Stimulated activated CD4-positive, alpha-beta T cell treated with anti-CD3 and anti-CD28 coated beads, Interleukin-15, amount 100 ng/mL, for 24 hours (primary cell): ENCODE results near the gene LRCH1.

Source experiments
- DNase-seq: peaks from one replicate; pipeline ENCODE4 v3.0.0-alpha.2; 2020

LRCH1 gene

DNA sequence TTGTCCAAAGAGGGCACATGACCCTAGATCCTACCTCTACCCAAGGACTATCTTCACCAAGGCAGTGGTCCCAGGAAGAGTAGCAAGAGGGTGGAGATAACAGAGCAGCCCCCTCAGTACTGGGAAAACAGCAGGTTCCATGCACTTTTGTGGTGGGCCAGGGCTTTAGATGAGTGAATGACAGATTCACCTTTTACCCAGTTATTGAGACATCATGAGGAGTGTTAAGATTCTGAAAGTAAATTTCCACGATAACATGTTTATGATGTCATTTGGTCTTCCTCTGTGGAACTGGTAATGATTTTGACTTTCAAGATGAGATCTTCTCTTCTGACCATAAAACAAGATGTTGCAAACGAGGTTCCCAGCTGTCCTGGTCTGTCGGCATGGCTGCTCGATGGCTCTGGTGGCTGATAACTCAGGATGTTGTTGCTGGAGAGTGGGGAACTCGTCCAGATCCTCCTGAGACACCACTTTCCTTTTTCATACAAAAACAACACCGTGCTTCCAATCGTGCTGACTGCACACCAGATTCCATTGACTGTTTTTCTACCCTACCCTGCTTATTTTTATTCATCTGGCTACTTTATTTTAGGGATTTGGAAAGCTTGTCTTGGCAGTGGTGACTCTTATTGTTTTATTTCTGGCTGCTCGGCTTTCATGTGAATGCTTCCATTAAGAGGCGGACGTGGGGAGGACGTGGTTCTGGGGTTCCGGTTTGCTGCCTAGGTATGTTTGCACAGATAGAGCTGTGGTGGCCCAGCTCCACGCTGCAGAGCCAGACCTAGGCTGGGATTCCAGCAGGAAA lies 88.5 kb downstream of the LRCH1 start:
- no peak for DNase-seq

GRCh38 chr13:46642254-46642653 lies 89.3 kb downstream of the LRCH1 start:
- no peak for DNase-seq

DNA sequence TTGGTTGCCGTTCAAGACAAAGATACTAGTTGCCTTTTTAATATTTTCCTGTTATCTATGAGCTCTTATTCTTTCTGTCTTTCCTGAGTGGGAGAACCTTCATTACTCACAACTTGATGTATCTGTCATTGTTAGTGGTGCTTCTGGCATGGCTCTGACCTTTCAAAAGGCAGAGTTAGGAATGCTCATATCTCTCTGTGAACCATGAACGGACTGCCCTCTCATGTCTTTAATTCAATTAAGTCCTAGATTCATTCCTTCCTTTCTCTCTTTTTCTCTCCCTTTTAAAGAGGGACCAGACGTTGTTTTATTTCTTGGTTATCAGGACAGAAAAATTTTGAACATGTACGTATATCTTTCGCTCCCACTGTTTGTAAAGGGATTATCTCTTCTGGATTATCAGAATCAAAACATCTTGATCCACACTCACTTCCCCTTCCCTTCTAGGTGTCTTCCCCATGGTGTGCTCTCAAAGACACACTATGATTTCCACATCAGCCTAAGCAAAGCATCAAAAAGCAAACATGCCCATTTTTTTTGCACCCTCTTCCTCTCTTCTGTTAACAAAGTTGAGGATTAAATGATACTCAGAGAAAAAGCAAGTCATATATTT lies 90.3 kb downstream of the LRCH1 start:
- no peak for DNase-seq

DNA sequence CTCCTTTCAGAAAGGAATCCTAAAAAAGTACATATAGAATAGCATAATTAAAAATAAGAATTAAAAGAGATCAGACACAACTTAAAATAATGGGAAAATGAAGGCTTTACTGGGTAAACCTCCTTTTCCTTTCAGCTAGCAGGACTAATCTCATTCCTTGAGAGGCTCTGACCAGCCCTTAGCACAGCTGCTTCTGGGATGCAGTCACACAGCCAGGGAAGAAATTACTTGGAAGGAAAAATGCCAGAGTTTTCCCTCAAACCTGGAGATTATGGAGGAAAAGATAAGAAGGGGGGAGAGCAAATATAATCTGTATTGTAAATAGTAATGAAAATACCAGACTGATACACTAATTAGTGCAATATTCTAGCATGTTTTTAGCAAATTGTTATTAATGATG lies 91.8 kb downstream of the LRCH1 start:
- no peak for DNase-seq

- no peak for DNase-seq
These were observed 94.6 kb downstream of the LRCH1 start for GRCh38 chr13:46647512-46648065.

DNA sequence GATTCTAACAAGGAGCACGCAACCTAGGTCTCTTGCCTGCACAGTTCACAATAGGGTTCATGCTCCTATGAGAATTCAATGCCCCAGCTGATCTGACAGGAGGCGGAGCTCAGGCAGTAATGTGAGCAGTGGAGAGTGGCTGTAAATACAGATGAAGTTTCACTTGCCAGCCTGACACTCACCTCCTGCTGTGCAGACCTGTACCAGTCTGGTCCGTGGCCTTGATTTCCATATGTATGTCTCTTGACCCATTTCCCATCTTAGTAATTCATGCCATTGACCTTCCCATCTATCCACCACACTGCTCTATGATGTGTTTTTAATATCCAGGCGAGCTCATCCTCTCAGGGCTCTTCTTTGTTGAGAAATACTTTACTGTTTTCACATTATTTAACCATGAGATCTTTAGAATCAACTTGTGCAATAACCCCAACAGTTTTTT lies 95.2 kb downstream of the LRCH1 start:
- peak; percentile 14 for DNase-seq

- no peak for DNase-seq
These were observed 96.8 kb downstream of the LRCH1 start for GRCh38 chr13:46649816-46650215.

- DNase-seq = no peak
These were observed 102.0 kb downstream of the LRCH1 start for GRCh38 chr13:46654951-46655350.

DNA sequence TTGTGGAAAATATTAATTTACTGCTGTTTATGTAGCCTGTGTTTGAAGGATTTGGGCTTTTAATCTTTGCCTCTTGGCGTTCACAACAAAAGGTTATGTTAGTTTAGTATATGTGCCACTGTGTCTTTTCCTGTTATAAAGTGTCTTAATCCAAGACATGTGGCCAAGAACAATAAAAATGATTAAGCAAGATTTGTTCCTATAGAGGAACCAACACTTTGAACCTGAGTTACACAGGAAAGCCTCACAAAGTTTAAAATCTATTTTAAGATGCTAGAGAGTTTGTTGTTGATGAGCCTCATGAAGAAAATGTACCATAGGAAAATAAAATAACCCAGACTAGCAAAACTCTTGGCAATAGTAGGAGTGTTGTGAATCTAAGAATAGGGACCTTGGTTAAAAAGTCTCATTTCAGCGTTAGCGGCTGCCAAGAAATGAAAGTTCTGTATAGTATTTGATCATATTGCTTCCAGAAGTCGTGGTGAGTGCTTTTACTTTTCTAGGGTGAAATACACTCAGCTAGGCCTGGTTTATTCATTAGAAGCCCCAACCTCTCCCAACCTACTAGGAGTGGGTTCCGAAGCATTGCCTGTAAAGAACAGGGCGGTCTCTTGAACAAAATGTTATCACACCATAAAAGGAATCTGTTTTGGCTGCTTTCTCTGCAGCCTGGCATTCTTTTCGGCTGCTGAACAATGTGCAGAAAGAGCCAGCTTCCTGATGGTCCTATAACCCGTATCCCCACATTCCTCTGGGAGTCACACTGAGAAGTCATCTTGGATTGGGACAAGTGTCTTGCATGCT lies 102.6 kb downstream of the LRCH1 start:
- DNase-seq = no peak

- DNase-seq = no peak
These were observed 103.8 kb downstream of the LRCH1 start for GRCh38 chr13:46656786-46657185.

- DNase-seq = no peak
These were observed 106.6 kb downstream of the LRCH1 start for GRCh38 chr13:46659413-46660065.

- DNase-seq = no peak
These were observed 107.4 kb downstream of the LRCH1 start for GRCh38 chr13:46660416-46660815.

DNA sequence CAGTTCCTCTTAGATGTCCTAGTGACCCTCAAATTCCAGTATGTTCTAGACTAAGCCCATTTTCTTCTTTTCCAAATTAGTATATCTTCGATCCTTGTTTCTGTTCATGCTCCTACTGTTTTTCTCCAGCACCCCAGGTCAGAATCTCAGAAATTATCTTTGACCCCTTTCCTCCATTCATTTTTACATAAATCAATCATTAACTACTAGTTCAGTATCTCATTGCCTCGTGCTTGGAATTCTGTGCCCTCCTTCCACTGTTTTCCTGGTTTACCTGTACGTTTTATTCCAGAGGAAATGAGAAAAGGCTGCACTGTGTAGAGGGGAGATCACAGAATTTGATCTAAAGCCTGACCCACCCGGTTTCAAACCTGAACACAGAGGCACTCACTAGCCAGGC lies 107.9 kb downstream of the LRCH1 start:
- DNase-seq = no peak

- DNase-seq = no peak
These were observed 109.7 kb downstream of the LRCH1 start for GRCh38 chr13:46662690-46663089.

DNA sequence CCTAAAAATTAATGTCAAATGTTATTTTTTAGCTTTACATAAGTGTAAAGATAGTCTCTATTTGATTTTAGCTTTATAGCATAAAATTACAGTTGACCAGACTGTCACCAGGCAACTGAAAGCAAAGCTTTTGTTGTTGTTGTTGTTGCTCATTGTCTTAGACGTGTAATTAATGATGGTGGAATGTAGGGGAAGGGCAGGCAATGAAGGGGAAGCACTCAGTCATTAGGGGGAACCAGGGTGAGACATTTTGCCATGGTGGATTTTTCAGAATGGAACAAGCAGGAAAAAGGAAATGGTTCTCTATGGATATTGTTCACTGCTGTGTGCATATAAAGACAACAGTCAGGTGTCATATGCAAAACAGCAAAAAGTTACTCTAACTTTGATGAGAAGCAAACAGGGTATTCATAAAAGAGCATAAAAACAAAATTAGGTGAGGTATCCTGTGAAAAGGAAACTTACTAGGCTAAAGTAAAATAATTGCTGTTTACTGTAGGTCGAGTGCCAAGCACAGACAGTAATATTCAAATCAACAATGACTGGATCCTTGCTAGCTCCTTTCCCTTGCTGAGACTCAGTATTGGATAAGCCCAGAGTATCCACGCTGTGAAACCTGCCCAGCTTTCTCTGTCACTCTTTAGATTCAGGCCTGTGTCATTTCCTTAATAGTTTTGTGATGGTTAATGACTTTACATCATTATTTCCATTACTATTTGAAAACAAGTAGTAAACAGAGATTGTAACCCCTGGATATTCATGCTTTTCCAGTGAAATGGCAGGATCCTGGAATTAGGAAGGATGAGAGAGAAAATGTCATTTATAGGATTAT lies 110.5 kb downstream of the LRCH1 start:
- DNase-seq = no peak

DNA sequence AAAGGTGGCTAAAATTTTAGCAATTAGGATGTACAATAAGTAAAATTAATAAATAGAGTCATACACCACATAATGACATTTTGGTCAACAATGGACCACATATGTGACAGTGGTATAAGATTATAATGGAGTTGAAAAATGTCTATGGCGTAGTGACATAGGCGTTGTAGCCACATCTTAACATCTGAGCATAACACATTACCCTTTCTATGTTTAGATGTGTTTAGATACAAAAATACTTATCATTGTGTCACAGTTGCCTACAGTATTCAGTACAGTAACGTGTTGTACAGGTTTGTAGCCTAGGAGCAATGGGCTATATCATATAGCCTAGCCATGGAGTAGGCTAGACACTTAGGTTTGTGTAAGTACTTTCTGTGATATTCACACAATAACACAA lies 111.2 kb downstream of the LRCH1 start:
- DNase-seq = no peak

DNA sequence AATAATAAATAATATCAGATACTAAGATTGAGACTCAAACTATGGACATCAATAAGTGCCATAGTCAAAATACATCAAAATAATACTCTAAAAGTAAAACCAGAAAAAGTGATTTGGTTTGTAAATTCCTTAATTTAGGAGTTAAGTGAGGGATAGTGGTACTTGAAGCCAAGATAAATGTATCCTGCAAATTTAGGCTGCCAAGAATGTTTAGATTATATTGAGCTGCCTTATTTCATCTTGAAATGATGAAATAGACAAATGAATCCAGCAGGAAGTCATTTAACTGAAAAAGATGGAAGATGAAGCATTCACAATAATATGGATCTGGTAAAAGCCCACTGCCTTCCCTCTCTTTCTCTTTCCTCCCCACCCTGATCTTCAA lies 112.3 kb downstream of the LRCH1 start:
- DNase-seq = no peak

DNA sequence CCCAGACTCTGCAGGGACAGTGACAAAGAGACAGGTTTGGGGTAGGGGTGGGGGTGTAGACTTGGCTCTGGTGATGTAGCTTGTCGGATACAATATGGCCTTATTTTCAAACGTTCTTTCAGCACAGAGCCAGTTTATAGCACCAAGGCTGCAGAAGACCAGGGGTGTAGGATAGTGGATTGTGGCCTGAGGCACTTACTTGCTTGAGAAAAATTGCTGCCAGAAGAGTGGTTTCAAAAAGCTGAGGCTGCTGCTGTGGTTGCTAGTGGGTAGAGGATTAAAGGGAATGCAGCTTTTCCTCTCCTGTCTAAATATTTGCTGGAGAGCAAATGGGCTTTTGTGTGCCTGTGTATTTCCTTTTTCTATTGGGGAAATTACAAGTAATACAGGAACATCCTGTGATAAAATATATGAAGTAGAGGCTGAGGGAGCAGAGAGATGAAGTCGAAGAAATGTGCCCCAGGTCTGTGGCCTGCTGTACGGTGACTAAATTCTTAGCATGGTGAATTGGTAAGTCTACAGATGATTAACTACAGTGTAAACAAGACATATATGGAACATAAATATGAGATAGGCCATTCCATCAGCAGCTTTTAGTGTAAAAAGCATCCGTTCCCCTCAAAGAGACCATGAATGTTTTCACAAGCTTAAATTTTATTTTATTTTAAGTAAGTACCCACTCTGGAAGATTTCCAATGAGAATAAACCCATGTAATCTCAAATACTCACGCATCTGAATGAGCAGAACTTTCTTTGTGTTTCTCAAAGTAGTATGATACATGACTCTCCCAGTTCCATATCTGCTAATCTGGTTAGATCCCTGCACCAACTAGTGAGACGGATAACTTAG lies 112.9 kb downstream of the LRCH1 start:
- DNase-seq = no peak

DNA sequence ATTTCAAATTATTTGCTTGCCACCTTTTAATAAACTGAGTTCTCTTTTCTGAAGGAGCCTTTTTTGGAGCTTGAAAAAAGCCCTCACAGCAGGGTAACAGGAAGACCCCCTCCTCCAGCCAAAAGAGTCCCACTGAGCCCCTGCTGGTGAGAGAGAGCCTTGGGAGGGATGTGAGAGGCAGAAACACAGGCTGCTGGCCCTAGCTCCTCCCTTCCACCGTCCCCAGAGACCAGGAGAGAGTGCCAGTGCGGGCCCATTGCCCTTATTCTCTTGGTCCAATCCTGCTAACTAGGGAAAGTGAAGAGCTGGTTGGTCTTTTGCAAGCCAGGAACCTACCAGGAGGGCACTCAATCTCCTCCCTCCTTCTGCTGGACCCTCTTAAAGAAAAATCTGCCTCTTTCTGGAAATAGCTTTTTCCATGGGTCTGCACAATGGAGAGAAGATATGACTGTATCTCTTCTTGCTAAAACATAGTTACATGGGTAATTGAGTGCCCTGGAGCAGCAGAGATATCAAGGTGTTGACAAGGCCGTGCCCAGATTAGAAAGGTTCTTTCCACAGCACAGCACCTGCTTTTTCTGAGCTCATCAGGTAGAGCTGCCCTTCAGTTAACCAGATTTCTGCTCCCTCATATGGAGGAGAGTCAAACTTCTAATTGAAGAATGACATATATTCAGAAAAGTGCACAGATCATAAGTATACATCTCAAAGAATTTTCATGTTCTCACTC lies 113.9 kb downstream of the LRCH1 start:
- no peak for DNase-seq

GRCh38 chr13:46667687-46668281 lies 114.8 kb downstream of the LRCH1 start:
- DNase-seq = no peak
